WI38 (cell line): Measurements from ENCODE around the gene PRKAR1B.

Source experiments
- H3K4me3 ChIP-seq: 2 replicates; pipeline ENCODE4 v1.5.1; 2011; ENCODE audit warnings: low read depth, mild to moderate bottlenecking, control low read depth, low read length
- TF ChIP-seq, protein P1 (sequence below): IDR thresholded peaks from 2 replicates; pipeline ENCODE4 v1.5.1; 2012; ENCODE audit warnings: low read depth, mild to moderate bottlenecking, control low read depth, low read length

PRKAR1B gene

DNA sequence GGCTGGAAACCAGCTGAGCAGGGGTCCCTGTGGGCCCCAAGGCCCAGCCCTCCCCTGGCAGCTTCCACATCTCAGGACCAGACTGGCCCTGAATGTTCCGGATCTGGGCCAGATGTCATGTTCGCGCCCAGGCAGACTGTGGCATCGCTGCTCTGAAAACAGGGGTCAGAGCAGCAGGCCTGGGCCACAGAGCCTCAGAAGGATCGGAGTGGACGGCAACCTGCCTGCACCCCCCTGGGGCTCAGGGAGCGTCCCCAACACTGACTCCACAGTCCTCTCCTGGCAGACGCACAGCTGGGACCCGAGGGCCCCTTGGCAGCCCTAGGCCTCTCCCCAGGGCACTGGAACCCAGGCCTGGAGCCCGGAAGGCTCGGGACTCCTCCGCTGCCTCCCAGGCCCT is 91.9 kb downstream of the PRKAR1B start:
- TF ChIP-seq, protein P1, sequence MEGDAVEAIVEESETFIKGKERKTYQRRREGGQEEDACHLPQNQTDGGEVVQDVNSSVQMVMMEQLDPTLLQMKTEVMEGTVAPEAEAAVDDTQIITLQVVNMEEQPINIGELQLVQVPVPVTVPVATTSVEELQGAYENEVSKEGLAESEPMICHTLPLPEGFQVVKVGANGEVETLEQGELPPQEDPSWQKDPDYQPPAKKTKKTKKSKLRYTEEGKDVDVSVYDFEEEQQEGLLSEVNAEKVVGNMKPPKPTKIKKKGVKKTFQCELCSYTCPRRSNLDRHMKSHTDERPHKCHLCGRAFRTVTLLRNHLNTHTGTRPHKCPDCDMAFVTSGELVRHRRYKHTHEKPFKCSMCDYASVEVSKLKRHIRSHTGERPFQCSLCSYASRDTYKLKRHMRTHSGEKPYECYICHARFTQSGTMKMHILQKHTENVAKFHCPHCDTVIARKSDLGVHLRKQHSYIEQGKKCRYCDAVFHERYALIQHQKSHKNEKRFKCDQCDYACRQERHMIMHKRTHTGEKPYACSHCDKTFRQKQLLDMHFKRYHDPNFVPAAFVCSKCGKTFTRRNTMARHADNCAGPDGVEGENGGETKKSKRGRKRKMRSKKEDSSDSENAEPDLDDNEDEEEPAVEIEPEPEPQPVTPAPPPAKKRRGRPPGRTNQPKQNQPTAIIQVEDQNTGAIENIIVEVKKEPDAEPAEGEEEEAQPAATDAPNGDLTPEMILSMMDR = no peak
- no peak overlapping the region for H3K4me3 ChIP-seq

DNA sequence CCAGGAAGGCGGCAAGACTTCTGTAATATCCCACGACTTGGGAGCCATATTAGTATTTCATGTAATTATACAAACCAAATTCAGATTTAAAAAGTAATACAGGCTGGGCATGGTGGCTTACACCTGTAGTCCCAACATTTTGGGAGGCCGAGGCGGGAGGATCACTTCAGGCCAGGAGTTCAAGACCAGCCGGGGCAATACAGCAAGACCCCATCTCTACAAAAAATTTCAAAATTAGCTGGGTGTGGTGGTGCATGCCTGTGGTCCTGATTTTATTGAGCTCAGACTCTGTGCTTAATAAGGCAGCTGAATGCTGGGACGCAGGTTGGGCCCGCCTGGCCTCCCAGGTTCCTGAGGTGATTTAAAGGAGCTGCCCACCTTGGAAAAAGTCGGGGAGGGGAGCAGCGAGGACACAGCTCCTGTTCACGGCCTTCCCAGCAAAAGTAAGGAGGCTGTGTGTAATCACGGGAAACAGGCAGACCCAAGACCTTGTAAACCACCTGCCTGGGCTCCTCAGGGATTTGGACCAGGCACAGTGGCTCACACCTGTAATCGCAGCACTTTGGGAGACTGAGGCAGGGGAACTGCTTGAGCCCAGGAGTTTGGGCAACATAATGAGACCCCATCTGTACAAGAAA is 93.6 kb downstream of the PRKAR1B start:
- TF ChIP-seq, protein P1 = no peak
- no peak overlapping the region for H3K4me3 ChIP-seq

DNA sequence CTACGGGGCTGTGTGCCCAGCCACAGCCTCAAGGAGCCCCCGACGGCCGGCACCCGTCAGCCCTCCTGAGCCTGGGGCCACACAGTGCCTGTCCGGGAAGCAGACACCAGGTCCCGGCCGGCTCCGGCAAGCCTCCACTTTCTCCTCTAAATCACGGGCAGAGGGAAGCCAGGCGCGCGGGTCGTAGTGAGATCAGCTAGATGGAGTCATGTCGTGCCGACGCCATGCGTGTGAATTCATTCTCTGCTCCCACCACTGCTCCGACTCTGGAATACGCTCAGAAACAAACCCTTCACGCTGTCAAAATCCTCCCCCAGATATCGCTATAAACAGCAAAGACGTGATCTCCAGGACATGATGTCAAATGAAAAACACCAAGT is 94.3 kb downstream of the PRKAR1B start:
- TF ChIP-seq, protein P1 = no peak
- no peak overlapping the region for H3K4me3 ChIP-seq

DNA sequence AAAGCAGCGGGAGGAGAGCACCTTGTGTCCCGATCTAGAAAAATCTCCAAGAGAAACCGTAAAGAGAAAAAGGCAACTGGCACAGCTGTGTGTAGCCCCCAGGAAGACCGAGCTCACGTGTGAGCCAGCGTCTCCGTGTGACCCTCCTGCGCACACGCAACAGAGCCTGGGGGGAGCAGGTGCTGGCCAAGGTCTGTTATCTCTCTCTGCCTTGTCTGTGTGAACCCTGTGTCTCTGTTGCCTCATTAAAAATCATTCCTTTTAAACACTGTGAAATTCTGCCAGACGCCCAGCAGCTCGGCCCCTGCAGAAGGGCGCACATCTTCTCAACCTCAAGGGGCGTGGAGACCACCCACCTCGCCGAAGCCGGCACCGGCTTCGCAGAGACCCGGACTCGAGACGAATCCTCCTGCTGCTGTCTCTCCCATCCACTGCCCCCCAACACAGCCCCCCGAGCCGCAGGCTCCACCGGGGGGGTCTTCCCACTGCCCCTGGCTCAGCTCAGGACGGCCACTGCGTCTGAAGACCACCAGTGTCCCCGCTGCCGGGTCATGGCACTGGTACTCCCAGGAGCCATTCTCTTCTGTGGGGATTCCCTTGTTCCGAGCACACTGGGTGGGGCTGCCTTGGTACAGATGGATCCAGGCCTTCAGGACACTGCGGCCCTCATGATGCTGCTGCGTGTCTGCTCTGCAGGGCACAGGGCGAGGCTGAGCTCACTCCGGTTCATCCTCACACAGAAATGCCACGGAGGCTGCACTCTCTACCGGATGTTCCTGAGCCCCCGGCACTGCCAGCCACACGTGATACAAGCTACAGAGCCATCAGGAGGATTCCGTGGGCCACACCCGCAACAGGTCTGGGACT is 94.9 kb downstream of the PRKAR1B start:
- TF ChIP-seq, protein P1 = no peak
- no peak overlapping the region for H3K4me3 ChIP-seq

GRCh38 chr7:631291-631711 is 95.8 kb downstream of the PRKAR1B start:
- TF ChIP-seq, protein P1 = no peak
- no peak overlapping the region for H3K4me3 ChIP-seq

DNA sequence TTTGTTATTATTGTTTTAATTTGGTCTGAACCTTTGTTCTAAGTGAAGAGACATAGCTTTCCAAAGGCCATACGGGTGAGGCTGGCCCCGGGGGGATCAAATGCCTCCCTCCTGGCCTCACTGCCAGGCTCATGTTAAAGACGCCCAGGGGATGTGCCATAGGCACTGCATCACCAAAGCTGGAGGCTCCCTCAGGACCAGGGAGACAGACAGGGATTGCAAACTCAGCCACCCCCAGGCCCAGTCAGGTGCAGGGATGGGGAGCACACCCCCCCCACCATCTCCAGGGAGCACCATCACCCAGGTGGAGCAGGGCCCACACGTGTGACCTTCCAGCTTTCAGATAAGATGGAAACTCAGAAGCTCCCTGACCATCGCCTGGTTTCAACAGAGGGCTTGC is 96.5 kb downstream of the PRKAR1B start:
- H3K4me3 ChIP-seq = no peak overlapping the region
- TF ChIP-seq, protein P1 = no peak

- TF ChIP-seq, protein P1 = no peak
- no peak overlapping the region for H3K4me3 ChIP-seq
These were observed 97.0 kb downstream of the PRKAR1B start for GRCh38 chr7:630111-630511.
